ACC112 (cell line): Measurements from ENCODE around the gene LENG1.

Experiments
- H2AFZ ChIP-seq: fragments of 200-600 bp; sonication (generic); one replicate; pipeline ENCODE4 v1.6.0; 2017; ENCODE audit warnings: antibody characterized with exemption, low read length; ENCODE audit not compliant: unreplicated experiment
- H3K27ac ChIP-seq: fragments of 200-600 bp; sonication (generic); 2 replicates; pipeline ENCODE4 v1.5.1; 2014; ENCODE audit warnings: low read depth, mild to moderate bottlenecking, antibody characterized with exemption, low read length, moderate library complexity
- H3K27me3 ChIP-seq: fragments of 200-600 bp; sonication (generic); 2 replicates; pipeline ENCODE4 v1.6.1; 2014; ENCODE audit warnings: mild to moderate bottlenecking, antibody characterized with exemption, low read length, moderate library complexity, mixed read lengths; ENCODE audit not compliant: insufficient read depth
- H3K36me3 ChIP-seq: fragments of 200-600 bp; sonication (generic); 2 replicates; pipeline ENCODE4 v1.6.1; 2016; ENCODE audit warnings: mild to moderate bottlenecking, antibody characterized with exemption, low read length, moderate library complexity, mixed read lengths; ENCODE audit not compliant: insufficient read depth
- H3K4me1 ChIP-seq: fragments of 200-600 bp; sonication (generic); one replicate; pipeline ENCODE4 v1.6.1; 2016; ENCODE audit warnings: low read length, mixed read lengths; ENCODE audit not compliant: insufficient read depth, unreplicated experiment, control insufficient read depth
- H3K4me3 ChIP-seq: fragments of 200-600 bp; sonication (generic); 2 replicates; pipeline ENCODE4 v1.5.1; 2014; ENCODE audit warnings: mild to moderate bottlenecking, low read depth, low read length
- H3K79me2 ChIP-seq: fragments of 200-600 bp; sonication (generic); one replicate; pipeline ENCODE4 v1.6.0; 2016; ENCODE audit warnings: low read length; ENCODE audit not compliant: control insufficient read depth, unreplicated experiment, insufficient read depth

The LENG1 gene

DNA sequence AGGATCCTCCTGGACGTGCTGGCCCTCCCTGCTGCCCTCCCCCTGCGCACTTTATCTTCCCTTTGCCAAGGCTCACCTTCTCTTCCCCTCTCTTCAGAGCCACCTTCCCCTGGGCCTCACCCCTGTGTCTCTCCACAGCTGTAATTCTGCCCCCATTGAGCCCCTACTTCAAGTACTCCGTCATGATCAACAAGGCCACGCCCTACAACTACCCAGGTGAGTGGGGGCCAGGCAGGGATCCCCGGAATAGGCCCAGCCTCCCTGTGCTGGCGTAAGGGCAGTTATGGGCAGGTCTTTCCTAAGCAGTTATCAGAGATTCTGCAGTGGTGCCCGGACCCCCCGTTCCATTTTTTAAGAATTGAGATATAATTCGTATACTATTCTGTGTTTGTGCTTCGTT, 53.7 kb downstream of the LENG1 start:
- H3K4me3 ChIP-seq: no peak overlapping the region
- H3K36me3 ChIP-seq: no peaks in the 10 kb centered on the region
- H3K79me2 ChIP-seq: peaks cover 14% of the 10 kb centered on the region
- no peak overlapping the region for H3K27ac ChIP-seq
- no peaks in the 10 kb centered on the region for H3K27me3 ChIP-seq
- H3K4me1 ChIP-seq: no peaks in the 10 kb centered on the region
- H2AFZ ChIP-seq: no peak overlapping the region
